ENCODE data around the gene EIF2AK3. TPM values are rescaled to one million over a fixed set of nuclear protein-coding genes. Genes with fewer than 3 reads are reported as not detected.

The EIF2AK3 gene
- total and polyA plus RNA-seq, 2 experiments from 2014 or later: 6.4 to 14.1 TPM

GRCh38 chr2:88614497-88615157 is 12.6 kb downstream of the EIF2AK3 start:
- H3K27ac ChIP-seq: no peak overlapping the region
- TF ChIP-seq CTCF (IDR thresholded peaks at IDR 0.05; ENCODE audit: low read depth, low read length): no peak
- H3K4me3 ChIP-seq: no peak overlapping the region

GRCh38 chr2:88613921-88614320 is 13.3 kb downstream of the EIF2AK3 start:
- no peaks in the 10 kb centered on the region for H3K27me3 ChIP-seq
- peaks cover 7% of the 10 kb centered on the region for H3K36me3 ChIP-seq
- H3K27ac ChIP-seq: no peak overlapping the region
- TF ChIP-seq CTCF (IDR thresholded peaks at IDR 0.05; ENCODE audit: low read depth, low read length): no peak
- H3K4me3 ChIP-seq: no peak overlapping the region
- no peaks in the 10 kb centered on the region for H3K9me3 ChIP-seq (ENCODE audit: low read depth)
- DNase-seq (ENCODE audit: low read depth in 1 of 2, low spot score in 1 of 2): no peak
- H3K4me1 ChIP-seq (ENCODE audit: low read depth): no peaks in the 10 kb centered on the region

More at GRCh38 chr2:88614497-88615157, 12.6 kb downstream of the EIF2AK3 start:
- H3K9me3 ChIP-seq (ENCODE audit: low read depth): no peaks in the 10 kb centered on the region
- no peaks in the 10 kb centered on the region for H3K4me1 ChIP-seq (ENCODE audit: low read depth)
- peaks cover 7% of the 10 kb centered on the region for H3K36me3 ChIP-seq
- no peaks in the 10 kb centered on the region for H3K27me3 ChIP-seq
- no peak for DNase-seq (ENCODE audit: low read depth in 1 of 2, low spot score in 1 of 2)

GRCh38 chr2:88608184-88608583 is 19.1 kb downstream of the EIF2AK3 start:
- no peak overlapping the region for H3K27ac ChIP-seq
- TF ChIP-seq CTCF (IDR thresholded peaks at IDR 0.05; ENCODE audit: low read depth, low read length): no peak
- H3K27me3 ChIP-seq: no peaks in the 10 kb centered on the region
- no peak for DNase-seq (ENCODE audit: low read depth in 1 of 2, low spot score in 1 of 2)
- H3K4me1 ChIP-seq (ENCODE audit: low read depth): peaks cover 4% of the 10 kb centered on the region
- H3K9me3 ChIP-seq (ENCODE audit: low read depth): no peaks in the 10 kb centered on the region
- peaks cover 7% of the 10 kb centered on the region for H3K36me3 ChIP-seq
- no peak overlapping the region for H3K4me3 ChIP-seq

GRCh38 chr2:88607416-88607815 is 19.8 kb downstream of the EIF2AK3 start:
- no peak overlapping the region for H3K27ac ChIP-seq
- no peak for TF ChIP-seq CTCF (IDR thresholded peaks at IDR 0.05; ENCODE audit: low read depth, low read length)
- DNase-seq (ENCODE audit: low read depth in 1 of 2, low spot score in 1 of 2): no peak

GRCh38 chr2:88606371-88607030 is 20.8 kb downstream of the EIF2AK3 start:
- Histone ChIP-seq H3K27ac (no peak overlapping the region), H3K4me1 (ENCODE audit: low read depth) (peaks cover 4% of the 10 kb centered on the region), H3K36me3 (no peaks in the 10 kb centered on the region), H3K27me3 (no peaks in the 10 kb centered on the region), H3K4me3 (no peak overlapping the region), H3K9me3 (ENCODE audit: low read depth) (no peaks in the 10 kb centered on the region)
- DNase-seq (ENCODE audit: low read depth in 1 of 2, low spot score in 1 of 2): no peak
- no peak for TF ChIP-seq CTCF (IDR thresholded peaks at IDR 0.05; ENCODE audit: low read depth, low read length)

More at GRCh38 chr2:88607416-88607815, 19.8 kb downstream of the EIF2AK3 start:
- Histone ChIP-seq H3K27me3 (no peaks in the 10 kb centered on the region), H3K9me3 (ENCODE audit: low read depth) (no peaks in the 10 kb centered on the region), H3K4me1 (ENCODE audit: low read depth) (peaks cover 4% of the 10 kb centered on the region), H3K36me3 (peaks cover 7% of the 10 kb centered on the region), H3K4me3 (no peak overlapping the region)

All from cardiac muscle cell (in vitro differentiated cells and primary cell).